Type B pancreatic cell (in vitro differentiated cells): ENCODE measurements around the gene PVRIG. TPM values are rescaled to one million over a fixed set of nuclear protein-coding genes. Genes with fewer than 3 reads are reported as not detected.
"Not testable (repeated sequence)": the region's sequence is repeated elsewhere in the genome, so short reads cannot be mapped to it uniquely, and the experiment has no call there.

Experiments
- DNase-seq: peaks from one replicate; pipeline ENCODE4 v3.0.0; 2021; ENCODE audit warnings: mixed read lengths; ENCODE audit not compliant: unreplicated experiment; ENCODE audit errors: extremely low spot score
- H3K27ac Mint-ChIP-seq: 2 replicates; pipeline ENCODE4 v1.8.0; 2021; ENCODE audit warnings: mild to moderate bottlenecking, mixed read lengths
- H3K27me3 Mint-ChIP-seq: 2 replicates; pipeline ENCODE4 v1.8.0; 2021; ENCODE audit warnings: mixed read lengths
- H3K36me3 Mint-ChIP-seq: 2 replicates; pipeline ENCODE4 v1.8.0; 2021; ENCODE audit warnings: mixed read lengths
- H3K4me1 Mint-ChIP-seq: one replicate; pipeline ENCODE4 v1.8.0; 2021; ENCODE audit warnings: mixed read lengths; ENCODE audit not compliant: unreplicated experiment
- H3K4me3 Mint-ChIP-seq: 2 replicates; pipeline ENCODE4 v1.8.0; 2021; ENCODE audit warnings: mild to moderate bottlenecking, mixed read lengths
- H3K9me3 Mint-ChIP-seq: 2 replicates; pipeline ENCODE4 v1.8.0; 2021; ENCODE audit warnings: mixed read lengths
- CTCF ChIP-seq: fragments of 200-600 bp; sonication (generic); conservative IDR thresholded peaks from 2 replicates; pipeline ENCODE4 v1.5.0; 2021; ENCODE audit warnings: antibody characterized with exemption, mild to moderate bottlenecking
- total RNA-seq: library from RNA; stranded (reverse); gene quantifications from 2 replicates; pipeline ENCODE4 v1.2.1, GENCODE V29; 2021; ENCODE audit warnings: low replicate concordance

PVRIG gene
- total RNA-seq, 1 donor from 2014 or later = not detected

- Mint-ChIP-seq H3K4me1 (peaks cover 30% of the 10 kb centered on the region), H3K9me3 (no peaks in the 10 kb centered on the region), H3K36me3 (no peaks in the 10 kb centered on the region), H3K27me3 (peaks cover 3% of the 10 kb centered on the region), H3K4me3 (no peak overlapping the region), H3K27ac (peak overlapping the region; percentile 5)
- TF ChIP-seq CTCF = no peak
- DNase-seq = no peak
Measured at GRCh38 chr7:100209493-100209892, 10.3 kb upstream of the PVRIG start.

GRCh38 chr7:100210805-100211204, 8.9 kb upstream of the PVRIG start:
- H3K4me1 Mint-ChIP-seq = peaks cover 30% of the 10 kb centered on the region
- H3K4me3 Mint-ChIP-seq = no peak overlapping the region
- no peaks in the 10 kb centered on the region for H3K36me3 Mint-ChIP-seq
- DNase-seq = no peak
- no peaks in the 10 kb centered on the region for H3K9me3 Mint-ChIP-seq
- peaks cover 3% of the 10 kb centered on the region for H3K27me3 Mint-ChIP-seq
- H3K27ac Mint-ChIP-seq = no peak overlapping the region
- no peak for TF ChIP-seq CTCF

GRCh38 chr7:100211342-100211780, 8.4 kb upstream of the PVRIG start:
- no peak overlapping the region for H3K27ac Mint-ChIP-seq
- DNase-seq = no peak
- H3K36me3 Mint-ChIP-seq = no peaks in the 10 kb centered on the region
- H3K27me3 Mint-ChIP-seq = peaks cover 3% of the 10 kb centered on the region
- TF ChIP-seq CTCF = no peak
- peaks cover 30% of the 10 kb centered on the region for H3K4me1 Mint-ChIP-seq
- H3K4me3 Mint-ChIP-seq = no peak overlapping the region
- H3K9me3 Mint-ChIP-seq = no peaks in the 10 kb centered on the region

- H3K4me1 Mint-ChIP-seq = peaks cover 30% of the 10 kb centered on the region
- H3K9me3 Mint-ChIP-seq = no peaks in the 10 kb centered on the region
- peaks cover 3% of the 10 kb centered on the region for H3K27me3 Mint-ChIP-seq
Measured at GRCh38 chr7:100212631-100213286, 7.0 kb upstream of the PVRIG start.

GRCh38 chr7:100213672-100214071, 6.1 kb upstream of the PVRIG start:
- Mint-ChIP-seq H3K4me1 (peaks cover 25% of the 10 kb centered on the region), H3K36me3 (no peaks in the 10 kb centered on the region), H3K9me3 (no peaks in the 10 kb centered on the region), H3K4me3 (no peak overlapping the region), H3K27me3 (peaks cover 3% of the 10 kb centered on the region), H3K27ac (peak overlapping the region; percentile 88)
- DNase-seq = no peak
- no peak for TF ChIP-seq CTCF

More at GRCh38 chr7:100212631-100213286, 7.0 kb upstream of the PVRIG start:
- no peak for TF ChIP-seq CTCF
- DNase-seq = no peak
- no peak overlapping the region for H3K4me3 Mint-ChIP-seq
- H3K27ac Mint-ChIP-seq = no peak overlapping the region
- H3K36me3 Mint-ChIP-seq = no peaks in the 10 kb centered on the region

GRCh38 chr7:100214356-100214755, 5.4 kb upstream of the PVRIG start:
- H3K36me3 Mint-ChIP-seq, DNase-seq, H3K27me3 Mint-ChIP-seq, H3K9me3 Mint-ChIP-seq, H3K4me3 Mint-ChIP-seq: not testable (repeated sequence)
- Mint-ChIP-seq H3K4me1 (peaks cover 18% of the 10 kb centered on the region), H3K27ac (peak overlapping the region; percentile 88)
